Prostate gland (tissue), 2 donors: ENCODE data around the gene CCAR1. TPM values are rescaled to one million over a fixed set of nuclear protein-coding genes. Genes with fewer than 3 reads are reported as not detected.
"Not testable (repeated sequence)": the region's sequence is repeated elsewhere in the genome, so short reads cannot be mapped to it uniquely, and the experiment has no call there.

Source experiments
- DNase-seq: peaks from one replicate; pipeline ENCODE4 v3.0.0-alpha.2; 2019; ENCODE audit warnings: low spot score
- H3K27ac ChIP-seq, 2 donors: fragments of 200-600 bp; sonication (generic); 2 replicates each; pipeline ENCODE4 v1.5.1; 2017 to 2019
- H3K27me3 ChIP-seq: fragments of 200-600 bp; sonication (generic); replicated peaks from 2 replicates; pipeline ENCODE4 v1.5.1; 2019; ENCODE audit not compliant: insufficient read depth
- H3K36me3 ChIP-seq, 2 donors: fragments of 200-600 bp; sonication (generic); 1 replicate in 1 of 2; 2 replicates in 1 of 2; pipeline versions ENCODE4 v1.5.1 to v1.8.1; 2017 to 2019
- H3K4me1 ChIP-seq: fragments of 200-600 bp; sonication (generic); replicated peaks from 2 replicates; pipeline ENCODE4 v1.5.1; 2019
- H3K4me3 ChIP-seq, 2 donors: fragments of 200-600 bp; sonication (generic); 2 replicates each; pipeline ENCODE4 v1.5.1; 2017 to 2019
- H3K9me3 ChIP-seq: fragments of 200-600 bp; sonication (generic); 2 replicates; pipeline ENCODE4 v1.5.1; 2017
- CTCF ChIP-seq, 4 experiments: fragments of 200-600 bp in 2 of 4; fragments of 450-650 bp in 2 of 4; sonication (generic) in 2 of 4; IDR thresholded peaks; 1 replicate in 3 of 4; 2 replicates in 1 of 4; pipeline ENCODE4 v1.5.1; 2016 to 2019; ENCODE audit warnings: antibody characterized with exemption in 4 of 4, mild to moderate bottlenecking in 2 of 4, moderate library complexity in 2 of 4
- POLR2A ChIP-seq: fragments of 450-650 bp; IDR thresholded peaks from one replicate; pipeline ENCODE4 v1.6.1; 2016; ENCODE audit warnings: antibody characterized with exemption, mild to moderate bottlenecking
- POLR2AphosphoS5 ChIP-seq: sonication (generic); formaldehyde crosslinking; IDR thresholded peaks from one replicate; pipeline ENCODE4 v1.6.1; 2017; ENCODE audit warnings: antibody characterized with exemption
- WGBS: methylation state at CpG from one replicate; pipeline ENCODE4 v1.1.5; 2018; 5-methylcytosine and 5-hydroxymethylcytosine counted together
- intact Hi-C: fragments of 100-400 bp; cut with DNase I; formaldehyde crosslinking; loops from one replicate; pipeline ENCODE4 v1.14.2; 2022
- total RNA-seq, 2 donors: library from RNA; depleted of rRNA; stranded (reverse); fragments of >200 nt; gene quantifications; one replicate each; pipeline ENCODE4 v1.1.0, GENCODE V29; 2016

CCAR1 gene
- total RNA-seq, 2 donors from 2014 or later = 38.1 to 73.8 TPM

- Histone ChIP-seq H3K4me3 (no peak overlapping the region), H3K27ac (no peak overlapping the region), H3K36me3 (no peaks in the 10 kb centered on the region), H3K4me1 (peaks cover 2% of the 10 kb centered on the region), H3K9me3 (no peaks in the 10 kb centered on the region), H3K27me3 (no peaks in the 10 kb centered on the region)
- WGBS = 76% methylated on average over 9 of the region's 9 CpGs
- no peak for TF ChIP-seq CTCF (IDR thresholded peaks at IDR 0.05)
- TF ChIP-seq POLR2A = no peak
- no peak for TF ChIP-seq POLR2AphosphoS5
- no peak for DNase-seq
- intact Hi-C loops = no loop called here
These were observed 6.1 kb downstream of the CCAR1 start for GRCh38 chr10:68727146-68727545.

GRCh38 chr10:68732651-68733050 is 11.6 kb downstream of the CCAR1 start:
- Histone ChIP-seq H3K27me3 (no peaks in the 10 kb centered on the region), H3K4me3 (no peak overlapping the region), H3K27ac (no peak overlapping the region), H3K4me1 (no peaks in the 10 kb centered on the region), H3K36me3 (peaks cover 3 to 6% of the 10 kb centered on the region in 2 donors), H3K9me3 (no peaks in the 10 kb centered on the region)
- DNase-seq = no peak
- intact Hi-C loops = no loop called here
- WGBS = 93% methylated on average over 8 of the region's 8 CpGs
- TF ChIP-seq CTCF (IDR thresholded peaks at IDR 0.05) (no peak), POLR2A (no peak), POLR2AphosphoS5 (no peak)

GRCh38 chr10:68734349-68734748 is 13.3 kb downstream of the CCAR1 start:
- H3K4me3 ChIP-seq = no peak overlapping the region
- no peaks in the 10 kb centered on the region for H3K9me3 ChIP-seq
- no peak for TF ChIP-seq POLR2A
- TF ChIP-seq CTCF (IDR thresholded peaks at IDR 0.05) = no peak
- no peak for TF ChIP-seq POLR2AphosphoS5
- no peak overlapping the region for H3K27ac ChIP-seq
- WGBS = 92% methylated on average over 7 of the region's 7 CpGs
- H3K36me3 ChIP-seq = peaks cover 3 to 6% of the 10 kb centered on the region in 2 donors
- H3K4me1 ChIP-seq = no peaks in the 10 kb centered on the region
- intact Hi-C loops = no loop called here
- H3K27me3 ChIP-seq = no peaks in the 10 kb centered on the region
- DNase-seq = no peak

- H3K27me3 ChIP-seq = no peaks in the 10 kb centered on the region
- no peak for TF ChIP-seq POLR2A
- no peak for TF ChIP-seq POLR2AphosphoS5
- no peak for TF ChIP-seq CTCF (IDR thresholded peaks at IDR 0.05)
- intact Hi-C loops = no loop called here
- no peak for DNase-seq
- 75% methylated on average over 6 of the region's 6 CpGs for WGBS
- no peaks in the 10 kb centered on the region for H3K9me3 ChIP-seq
- no peak overlapping the region for H3K27ac ChIP-seq
- H3K4me3 ChIP-seq = no peak overlapping the region
- H3K36me3 ChIP-seq = peaks cover 3 to 6% of the 10 kb centered on the region in 2 donors
- H3K4me1 ChIP-seq = no peaks in the 10 kb centered on the region
These were observed 14.1 kb downstream of the CCAR1 start for GRCh38 chr10:68735119-68735518.

- H3K27ac ChIP-seq, DNase-seq, H3K4me3 ChIP-seq, H3K27me3 ChIP-seq, H3K9me3 ChIP-seq, intact Hi-C loops, H3K4me1 ChIP-seq, H3K36me3 ChIP-seq: not testable (repeated sequence)
- WGBS = 82% methylated on average over 7 of the region's 7 CpGs
These were observed 14.7 kb downstream of the CCAR1 start for GRCh38 chr10:68735739-68736138.

DNA sequence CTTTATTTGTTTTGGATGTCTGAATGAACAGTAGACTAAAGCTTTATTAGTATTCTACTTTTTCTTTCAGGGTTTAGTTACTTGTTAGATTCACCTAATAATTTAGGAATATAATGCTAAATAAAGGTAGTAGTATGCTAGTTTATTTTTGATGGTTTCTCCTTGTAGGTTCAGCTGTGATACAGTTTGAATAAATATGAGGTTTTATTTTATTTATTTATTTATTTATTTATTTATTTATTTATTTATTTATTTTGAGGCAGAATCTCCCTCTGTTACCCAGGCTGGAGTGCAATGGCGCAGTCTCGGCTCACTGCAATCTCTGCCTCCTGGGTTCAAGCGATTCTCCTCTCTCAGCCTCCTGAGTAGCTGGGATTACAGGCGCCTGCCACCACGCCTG is 19.6 kb downstream of the CCAR1 start:
- WGBS = 97% methylated on average over 5 of the region's 5 CpGs
- peaks cover 0 to 13% of the 10 kb centered on the region in 2 donors for H3K36me3 ChIP-seq
- intact Hi-C loops = not testable (repeated sequence)

More for the DNA sequence above, 19.6 kb downstream of the CCAR1 start:
- not testable (repeated sequence) for DNase-seq, H3K4me3 ChIP-seq, H3K4me1 ChIP-seq, H3K27me3 ChIP-seq, H3K27ac ChIP-seq, H3K9me3 ChIP-seq
